ENCODE results near the gene PSMD12.

PSMD12 gene

DNA sequence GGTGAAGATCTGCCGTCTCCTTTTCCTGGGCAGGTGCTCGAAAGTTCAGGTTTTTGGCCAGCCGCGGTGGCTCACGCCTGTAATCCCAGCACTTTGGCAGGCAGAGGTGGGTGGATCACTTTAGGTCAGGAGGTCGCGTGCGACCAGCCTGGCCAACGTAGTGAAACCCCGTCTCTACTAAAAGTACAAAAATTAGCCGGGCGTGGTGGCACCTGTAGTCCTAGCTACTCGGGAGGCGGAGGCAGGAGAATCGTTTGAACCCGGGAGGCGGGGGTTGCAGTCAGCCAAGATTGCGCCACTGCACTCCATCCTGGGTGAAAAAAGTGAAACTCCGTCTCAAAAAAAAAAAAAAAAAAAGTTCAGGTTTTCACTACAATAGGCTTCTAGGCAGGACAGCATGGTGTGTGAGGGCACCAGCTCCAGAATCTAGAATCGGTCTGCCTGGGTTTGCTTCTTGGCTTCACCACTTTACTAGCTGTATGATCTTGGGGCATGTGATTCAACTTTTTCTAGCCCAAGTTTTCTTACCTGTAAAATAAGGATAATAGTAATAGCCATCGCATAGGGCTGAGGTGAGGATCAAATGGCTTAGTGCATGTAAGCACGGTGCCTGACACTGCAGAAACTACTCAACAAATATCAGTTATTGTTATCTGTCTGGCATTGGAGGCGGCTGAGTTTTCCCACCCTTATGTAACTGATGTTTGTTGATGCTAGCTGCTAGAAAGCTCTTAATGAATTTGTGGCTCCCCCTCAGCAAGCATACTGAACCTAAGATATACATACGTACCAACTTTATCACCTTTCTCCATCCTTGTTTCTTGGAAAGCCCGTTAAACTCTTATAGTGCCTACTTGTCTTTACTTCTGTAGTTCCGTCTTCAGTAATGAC is 1.3 kb downstream of the PSMD12 start:
- TF ChIP-seq, protein P1, sequence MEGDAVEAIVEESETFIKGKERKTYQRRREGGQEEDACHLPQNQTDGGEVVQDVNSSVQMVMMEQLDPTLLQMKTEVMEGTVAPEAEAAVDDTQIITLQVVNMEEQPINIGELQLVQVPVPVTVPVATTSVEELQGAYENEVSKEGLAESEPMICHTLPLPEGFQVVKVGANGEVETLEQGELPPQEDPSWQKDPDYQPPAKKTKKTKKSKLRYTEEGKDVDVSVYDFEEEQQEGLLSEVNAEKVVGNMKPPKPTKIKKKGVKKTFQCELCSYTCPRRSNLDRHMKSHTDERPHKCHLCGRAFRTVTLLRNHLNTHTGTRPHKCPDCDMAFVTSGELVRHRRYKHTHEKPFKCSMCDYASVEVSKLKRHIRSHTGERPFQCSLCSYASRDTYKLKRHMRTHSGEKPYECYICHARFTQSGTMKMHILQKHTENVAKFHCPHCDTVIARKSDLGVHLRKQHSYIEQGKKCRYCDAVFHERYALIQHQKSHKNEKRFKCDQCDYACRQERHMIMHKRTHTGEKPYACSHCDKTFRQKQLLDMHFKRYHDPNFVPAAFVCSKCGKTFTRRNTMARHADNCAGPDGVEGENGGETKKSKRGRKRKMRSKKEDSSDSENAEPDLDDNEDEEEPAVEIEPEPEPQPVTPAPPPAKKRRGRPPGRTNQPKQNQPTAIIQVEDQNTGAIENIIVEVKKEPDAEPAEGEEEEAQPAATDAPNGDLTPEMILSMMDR (IDR thresholded peaks at IDR 0.05) = no peak
- no peaks in the 10 kb centered on the region for H3K27me3 ChIP-seq (ENCODE audit: control insufficient read depth, insufficient read depth, low read length)
- H3K36me3 ChIP-seq (ENCODE audit: control insufficient read depth, insufficient read depth, low read length) = no peaks in the 10 kb centered on the region
- peaks cover 7% of the 10 kb centered on the region for H3K4me1 ChIP-seq
- H3K27ac ChIP-seq = peak overlapping the region; percentile 67
- H3K9ac ChIP-seq = no peak overlapping the region
- H3K4me3 ChIP-seq (ENCODE audit: low read depth, low read length) = peak overlapping the region; percentile 94
- peak overlapping the region; percentile 95 for H3K4me2 ChIP-seq (ENCODE audit: low read length)
- no peak overlapping the region for H2AFZ ChIP-seq
- H3K9me3 ChIP-seq (ENCODE audit: control insufficient read depth, low read length) = no peaks in the 10 kb centered on the region
- peaks cover 26% of the 10 kb centered on the region for H3K79me2 ChIP-seq

DNA sequence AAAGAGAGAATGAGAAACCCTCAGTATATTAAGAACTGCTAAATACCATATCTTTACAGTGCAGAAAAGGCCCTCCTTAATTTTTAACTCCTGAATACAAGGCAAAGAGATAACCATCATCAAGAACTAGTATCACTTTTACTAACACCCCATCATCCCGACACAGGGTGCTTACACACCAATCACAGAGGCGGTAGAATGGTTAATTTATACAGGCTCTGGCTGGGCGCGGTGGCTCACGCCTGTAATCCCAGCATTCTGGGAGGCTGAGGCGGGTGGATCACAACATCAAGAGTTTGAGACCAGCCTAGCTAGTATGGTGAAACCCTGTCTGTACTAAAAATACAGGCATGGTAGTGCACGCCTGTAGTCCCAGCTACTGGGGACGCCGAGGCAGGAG is 4.2 kb downstream of the PSMD12 start:
- Histone ChIP-seq H3K9ac (no peak overlapping the region), H2AFZ (no peak overlapping the region), H3K4me2 (ENCODE audit: low read length) (no peak overlapping the region), H3K9me3 (ENCODE audit: control insufficient read depth, low read length) (no peaks in the 10 kb centered on the region), H3K79me2 (peaks cover 30% of the 10 kb centered on the region), H3K36me3 (ENCODE audit: control insufficient read depth, insufficient read depth, low read length) (no peaks in the 10 kb centered on the region), H3K4me1 (peaks cover 7% of the 10 kb centered on the region), H3K27me3 (ENCODE audit: control insufficient read depth, insufficient read depth, low read length) (no peaks in the 10 kb centered on the region), H3K4me3 (ENCODE audit: low read depth, low read length) (no peak overlapping the region), H3K27ac (no peak overlapping the region)
- TF ChIP-seq, protein P1 (IDR thresholded peaks at IDR 0.05) = no peak

DNA sequence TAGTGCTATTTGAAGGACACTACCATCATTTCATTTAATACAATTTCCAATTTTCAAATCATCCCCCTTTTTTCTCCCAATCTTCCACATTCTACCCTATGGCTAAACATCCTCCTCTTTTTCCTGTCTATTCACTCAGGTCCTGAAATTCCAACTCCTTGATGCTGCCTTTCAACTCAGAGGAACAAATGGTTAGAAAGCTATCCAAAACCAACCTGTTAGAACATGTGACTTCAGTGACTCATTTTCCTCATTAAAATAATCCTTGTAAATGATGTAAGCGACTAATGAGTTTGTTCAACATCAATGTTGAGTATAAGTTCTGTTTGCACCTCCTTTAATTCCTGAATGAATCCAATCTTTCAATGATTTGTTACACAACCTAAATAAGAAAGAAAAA is 5.5 kb downstream of the PSMD12 start:
- Histone ChIP-seq H2AFZ (no peak overlapping the region), H3K79me2 (peaks cover 32% of the 10 kb centered on the region), H3K4me1 (peaks cover 7% of the 10 kb centered on the region), H3K27ac (no peak overlapping the region), H3K9me3 (ENCODE audit: control insufficient read depth, low read length) (no peaks in the 10 kb centered on the region), H3K4me2 (ENCODE audit: low read length) (no peak overlapping the region), H3K4me3 (ENCODE audit: low read depth, low read length) (no peak overlapping the region), H3K36me3 (ENCODE audit: control insufficient read depth, insufficient read depth, low read length) (no peaks in the 10 kb centered on the region), H3K27me3 (ENCODE audit: control insufficient read depth, insufficient read depth, low read length) (no peaks in the 10 kb centered on the region), H3K9ac (no peak overlapping the region)
- TF ChIP-seq, protein P1 (IDR thresholded peaks at IDR 0.05) = no peak

DNA sequence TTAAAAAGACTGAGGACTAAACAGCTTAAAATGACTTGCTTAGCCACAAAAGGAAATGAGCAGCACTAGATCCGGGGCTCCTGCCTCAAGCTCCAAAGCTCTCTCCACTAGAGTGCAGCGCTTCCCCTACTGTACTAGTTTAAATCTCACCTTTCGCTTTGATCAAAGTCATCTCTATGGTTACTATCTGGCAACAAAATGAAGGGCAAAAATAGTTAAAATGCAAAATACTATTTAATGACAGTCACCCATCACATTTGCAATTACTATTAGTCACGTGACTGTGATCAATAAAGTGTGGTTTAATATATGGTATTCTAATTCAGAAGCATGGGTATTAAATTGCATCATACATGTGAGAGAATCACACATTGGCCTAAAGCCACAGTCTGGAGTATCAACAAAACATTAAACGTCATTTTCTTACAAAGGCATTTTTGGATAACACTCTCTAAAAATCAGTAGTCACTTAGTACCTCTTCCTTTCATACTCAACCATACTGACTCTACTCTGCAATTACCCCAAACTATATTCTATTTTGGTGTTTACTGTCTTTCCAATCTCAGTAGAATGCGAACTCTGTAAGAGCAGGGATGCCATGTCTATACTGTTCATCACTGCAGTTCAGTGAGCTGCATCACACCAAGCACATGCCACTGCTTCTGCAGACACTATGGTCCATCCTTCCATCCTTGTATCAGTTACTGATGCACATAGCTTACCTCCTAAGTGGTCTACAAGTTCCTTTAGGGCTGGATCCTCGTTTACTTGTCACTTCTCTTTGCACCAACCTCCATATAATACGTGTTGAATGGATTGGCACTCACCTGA is 6.2 kb downstream of the PSMD12 start:
- Histone ChIP-seq H3K4me3 (ENCODE audit: low read depth, low read length) (no peak overlapping the region), H3K79me2 (peaks cover 26% of the 10 kb centered on the region), H3K9ac (no peak overlapping the region), H3K9me3 (ENCODE audit: control insufficient read depth, low read length) (no peaks in the 10 kb centered on the region), H2AFZ (no peak overlapping the region), H3K4me2 (ENCODE audit: low read length) (no peak overlapping the region), H3K27me3 (ENCODE audit: control insufficient read depth, insufficient read depth, low read length) (no peaks in the 10 kb centered on the region), H3K36me3 (ENCODE audit: control insufficient read depth, insufficient read depth, low read length) (no peaks in the 10 kb centered on the region), H3K27ac (no peak overlapping the region), H3K4me1 (peaks cover 7% of the 10 kb centered on the region)
- TF ChIP-seq, protein P1 (IDR thresholded peaks at IDR 0.05) = peak; percentile 16

Data from parathyroid adenoma (tissue), 2 donors.